Measurements from ENCODE around the gene PRAF2.

The PRAF2 gene

GRCh38 chrX:49073601-49074575 lies at the start of gene PRAF2:
Gene PRAF2 (minus strand): TSS chrX:49074002. CDS start chrX:49073987, 15 bp downstream.
- DNase-seq: peak; percentile 49 to 92 (median 86)

- DNase-seq: no peak
Observed at GRCh38 chrX:49122499-49122898, 48.7 kb upstream of the PRAF2 start.

- no peak for DNase-seq
Observed at GRCh38 chrX:49120091-49120490, 46.3 kb upstream of the PRAF2 start.

GRCh38 chrX:49117581-49117980 lies 43.8 kb upstream of the PRAF2 start:
- no peak for DNase-seq

DNA sequence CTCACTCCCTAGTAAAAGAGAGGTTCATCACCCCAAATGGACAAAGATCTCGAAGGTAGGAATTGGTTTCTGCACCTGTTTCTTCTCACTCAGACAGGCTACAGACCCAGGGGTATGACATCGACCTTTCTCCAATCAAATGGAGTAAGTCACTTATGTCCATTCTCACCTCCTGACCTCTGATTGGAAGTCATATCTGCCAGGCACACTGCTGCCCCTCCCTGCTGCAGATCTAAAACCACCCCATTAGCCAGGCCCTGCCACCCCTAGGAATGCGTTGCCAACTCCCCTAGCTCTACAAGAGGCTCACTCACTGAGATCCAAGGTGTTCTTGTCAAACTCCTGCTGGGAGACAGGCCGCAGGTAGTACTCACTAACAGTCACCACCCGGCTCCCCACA lies 42.9 kb upstream of the PRAF2 start:
- no peak for DNase-seq

DNA sequence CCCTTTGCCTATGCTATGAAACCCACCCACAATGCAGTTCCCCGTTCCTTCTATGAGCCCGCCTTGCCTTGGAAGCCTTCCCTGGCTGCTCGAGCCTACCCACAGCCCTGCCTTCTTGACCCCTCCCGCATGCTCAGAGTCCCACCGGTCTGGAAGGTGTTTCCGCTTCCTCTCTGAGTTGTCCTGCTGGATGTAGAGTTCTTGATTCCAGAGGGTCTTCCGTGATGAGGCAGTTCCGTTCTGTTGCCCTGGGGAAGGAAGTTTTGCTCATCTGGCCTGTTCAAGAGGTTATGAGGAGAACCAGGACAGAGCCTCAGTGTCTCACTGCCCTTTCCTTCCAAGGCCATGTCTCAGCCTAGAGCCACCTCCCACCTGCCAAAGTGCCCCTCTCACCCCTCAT lies 42.3 kb upstream of the PRAF2 start:
- DNase-seq: no peak

DNA sequence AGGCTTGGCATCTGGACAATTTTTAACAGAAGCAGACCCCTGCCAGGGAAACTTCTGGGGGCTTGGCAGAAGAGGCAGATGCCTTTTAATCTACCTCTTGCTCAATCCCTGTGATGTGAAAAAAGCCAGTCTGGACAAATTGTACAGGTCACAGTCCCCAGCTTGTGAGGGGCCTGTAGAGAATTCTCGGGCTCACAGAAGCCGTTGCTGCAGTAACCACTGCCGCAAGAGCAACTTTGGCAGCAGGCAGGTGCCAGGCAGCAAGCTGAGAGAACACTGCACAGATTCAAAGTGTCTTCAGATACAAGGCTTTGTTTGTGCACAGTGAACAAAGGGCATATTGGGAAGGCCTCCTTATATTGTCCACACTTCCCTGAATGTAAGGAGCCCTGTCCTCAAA lies 38.0 kb upstream of the PRAF2 start:
- DNase-seq: peak in 12 of 14 donors; percentile 4 to 70 (median 38)

DNA sequence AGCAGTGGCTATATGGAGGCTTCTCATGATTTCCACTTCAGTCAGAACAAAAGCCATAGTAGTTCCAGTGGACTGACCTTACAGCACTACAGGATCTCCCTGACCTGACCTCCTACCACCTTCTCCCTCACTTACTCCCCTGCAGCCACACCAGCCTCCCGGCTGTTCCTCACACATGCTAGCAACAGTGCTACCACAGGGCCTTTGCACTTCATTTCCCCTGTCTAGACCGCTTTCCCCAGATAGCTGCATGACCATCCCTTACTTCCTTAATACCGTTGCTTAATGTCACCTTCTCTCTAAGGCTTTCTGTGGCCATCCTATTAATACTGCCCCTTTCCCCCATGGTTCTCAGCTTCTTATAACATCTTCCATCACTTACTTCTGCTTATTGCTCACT lies 36.6 kb upstream of the PRAF2 start:
- DNase-seq: no peak

- DNase-seq: no peak
Observed at GRCh38 chrX:49108641-49109040, 34.8 kb upstream of the PRAF2 start.

GRCh38 chrX:49106930-49107329 lies 33.1 kb upstream of the PRAF2 start:
- peak in 9 of 14 donors; percentile 4 to 28 (median 12) for DNase-seq

- DNase-seq: no peak
Observed at GRCh38 chrX:49106296-49106695, 32.5 kb upstream of the PRAF2 start.

DNA sequence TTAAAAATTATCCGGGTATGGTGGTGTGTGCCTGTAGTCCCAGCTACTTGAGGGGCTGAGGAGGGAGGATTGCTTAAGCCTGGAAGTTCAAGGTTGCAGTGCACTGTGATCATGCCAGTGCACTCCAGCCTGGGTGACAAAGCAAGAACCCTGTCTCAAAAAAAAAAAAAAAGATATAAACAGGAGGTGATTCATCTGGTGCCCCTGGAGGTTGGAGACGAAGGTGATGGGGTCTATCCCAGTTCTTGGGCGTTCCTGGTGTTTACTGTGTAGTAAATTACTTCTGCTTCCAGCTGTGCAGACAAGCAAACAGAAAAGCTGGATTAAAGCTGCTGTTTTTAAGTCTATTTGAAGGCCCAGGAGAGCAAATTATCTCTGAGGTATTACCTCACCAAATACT lies 29.8 kb upstream of the PRAF2 start:
- no peak for DNase-seq

DNA sequence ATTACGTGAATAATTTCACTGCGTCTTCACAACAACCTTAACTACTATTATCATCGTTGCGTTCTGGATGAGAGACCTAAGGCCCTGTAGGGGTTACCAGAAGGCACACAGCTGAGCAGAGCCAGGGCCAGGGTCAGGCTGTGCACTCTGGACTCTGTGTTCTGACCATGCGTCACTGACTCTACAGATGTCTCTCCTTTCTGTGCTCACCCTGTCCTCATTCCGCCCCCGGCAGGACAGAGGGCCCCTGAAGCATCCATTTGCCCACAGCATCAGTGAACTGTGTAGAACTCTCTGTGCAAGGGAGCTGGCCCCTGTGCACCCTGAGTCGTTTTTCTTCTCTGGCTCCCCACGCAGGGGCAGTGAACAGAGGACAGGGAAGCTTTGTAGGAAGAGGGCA lies 28.4 kb upstream of the PRAF2 start:
- DNase-seq: no peak

GRCh38 chrX:49101629-49101984 lies 27.8 kb upstream of the PRAF2 start:
- no peak for DNase-seq

DNA sequence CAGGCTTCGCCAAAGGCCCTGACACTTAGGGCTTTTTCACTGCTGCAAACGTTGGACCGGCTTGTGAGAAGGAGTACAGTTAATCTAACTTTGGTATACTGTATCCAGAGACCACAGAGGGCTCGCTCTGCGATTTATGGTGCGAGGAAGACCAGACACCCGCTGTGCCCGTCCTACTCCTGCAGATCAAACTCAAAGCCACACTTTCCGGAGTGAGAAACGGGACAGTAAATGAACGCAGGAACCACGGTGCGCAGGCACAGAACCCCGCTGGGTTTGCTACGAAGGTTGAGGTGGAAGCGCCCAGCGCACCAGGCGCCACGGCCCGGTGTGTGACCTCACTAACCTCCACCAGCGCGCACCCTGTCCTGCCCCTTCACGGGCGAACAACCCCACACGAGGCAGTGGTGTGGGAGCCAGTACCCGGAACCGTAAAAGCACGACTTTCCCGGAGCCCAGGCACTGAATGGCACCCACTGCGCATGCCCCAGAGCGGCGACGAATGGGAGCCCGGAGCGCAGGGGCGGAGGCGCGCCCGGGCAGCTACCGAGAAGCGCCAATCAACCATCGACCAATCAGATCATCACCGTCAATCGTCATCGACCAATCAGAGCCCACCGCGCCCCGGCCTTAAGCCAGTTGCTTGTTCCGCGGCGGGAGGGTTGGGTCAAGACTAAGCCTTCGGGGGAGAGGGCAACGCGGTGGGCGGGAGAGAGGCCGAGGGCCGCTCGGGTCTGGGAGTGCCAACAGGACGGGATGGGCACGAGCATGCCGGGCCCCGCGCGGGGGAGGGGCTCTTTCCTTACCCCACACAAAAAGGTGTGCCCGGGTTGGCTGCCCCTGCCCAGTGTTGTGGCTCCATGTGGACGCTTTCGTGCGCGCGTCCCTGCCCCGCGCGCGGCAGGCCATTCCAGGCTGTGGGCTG lies 27.2 kb upstream of the PRAF2 start:
- peak; percentile 42 to 91 (median 84) for DNase-seq

DNA sequence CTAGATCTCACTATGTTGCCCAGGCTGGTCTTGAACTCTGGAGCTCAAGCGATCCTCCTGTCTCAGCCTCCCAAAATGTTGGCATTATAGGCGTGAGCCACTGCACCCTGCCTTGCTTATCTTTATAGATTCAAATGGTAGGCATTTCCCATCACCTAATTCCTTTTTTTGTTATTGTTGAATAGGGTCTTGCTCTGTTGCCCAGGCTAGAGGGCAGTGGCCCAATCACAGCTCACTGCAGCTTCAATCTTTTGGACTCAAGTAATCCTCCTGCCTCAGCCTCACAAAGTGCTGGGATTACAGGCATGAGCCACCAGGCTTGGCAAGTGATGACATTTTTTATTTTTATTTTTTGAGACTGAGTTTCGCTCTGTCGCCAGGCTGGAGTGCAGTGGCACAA lies 22.6 kb upstream of the PRAF2 start:
- no peak for DNase-seq

GRCh38 chrX:49089553-49089952 lies 15.8 kb upstream of the PRAF2 start:
- DNase-seq: no peak

DNA sequence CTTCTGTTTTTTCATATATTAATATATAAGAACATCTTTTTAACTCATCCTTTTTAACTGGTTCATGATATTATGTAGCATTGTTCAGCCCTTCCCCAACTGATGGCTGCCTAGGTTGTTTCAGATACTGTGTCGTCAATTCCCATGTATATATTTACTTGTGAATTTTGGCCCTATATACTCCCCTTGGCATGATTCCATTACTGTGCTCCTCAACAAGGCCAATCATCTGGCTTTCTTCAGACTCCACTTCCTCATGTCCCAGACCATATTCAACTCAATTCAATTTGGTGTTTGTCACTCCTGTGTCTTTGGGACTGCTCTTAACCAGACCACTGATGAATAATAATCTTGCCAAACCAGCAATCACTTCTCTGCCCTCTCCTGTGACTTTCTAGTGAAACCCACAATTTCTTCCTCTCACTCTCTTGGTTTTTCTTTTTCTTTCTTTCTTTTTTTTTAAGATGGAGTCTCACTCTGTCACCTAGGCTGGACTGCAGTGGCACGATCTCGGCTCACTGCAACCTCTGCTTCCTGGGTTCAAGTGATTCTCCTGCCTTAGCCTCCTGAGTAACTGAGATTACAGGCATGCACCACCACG lies 8.6 kb upstream of the PRAF2 start:
- no peak for DNase-seq

GRCh38 chrX:49079489-49080428 lies 6.0 kb upstream of the PRAF2 start, which contains the start of gene WDR45:
Gene WDR45 (minus strand): TSS chrX:49079887. CDS start chrX:49078095, 1,792 bp downstream.
- DNase-seq: peak in 13 of 14 donors; percentile 15 to 79 (median 65)

DNA sequence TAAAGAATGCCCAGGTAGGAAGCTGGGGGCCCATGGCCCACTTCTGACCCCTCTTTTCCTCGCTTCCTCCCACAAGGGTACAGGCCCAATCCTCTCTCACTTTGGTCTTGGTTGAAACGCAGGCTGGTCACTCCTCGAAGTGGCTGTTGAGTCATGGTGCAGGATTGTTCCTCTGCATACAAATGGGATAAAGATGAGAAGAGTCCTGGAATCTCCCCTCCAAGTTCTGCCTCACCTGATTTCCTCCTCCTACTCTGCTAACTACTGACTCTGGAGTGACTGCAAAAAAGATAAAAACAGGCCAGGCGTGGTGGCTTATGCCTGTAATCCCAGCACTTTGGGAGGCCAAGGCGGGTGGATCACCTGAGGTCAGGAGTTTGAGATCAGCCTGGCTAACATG lies 4.1 kb upstream of the PRAF2 start:
- no peak for DNase-seq

DNA sequence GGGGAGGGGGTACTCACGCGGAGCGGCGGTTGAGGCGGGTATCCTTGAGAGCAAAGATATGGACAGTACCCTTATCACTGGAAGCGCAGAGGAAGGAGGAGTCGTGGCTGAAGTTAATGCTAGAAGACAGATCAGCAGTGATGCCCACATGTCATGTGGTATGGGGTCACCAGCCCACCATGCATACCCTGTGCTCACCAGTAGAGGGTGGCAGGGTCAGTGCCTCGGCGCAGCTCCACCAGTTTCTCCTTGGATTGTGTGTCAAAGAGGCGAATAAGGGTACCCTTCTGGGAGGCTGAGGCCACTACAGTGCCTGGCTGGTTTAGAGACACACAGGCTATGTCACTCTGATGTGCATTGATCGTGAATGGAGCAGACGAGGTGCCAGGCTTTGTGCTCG lies 1.5 kb upstream of the PRAF2 start:
- DNase-seq: no peak

DNA sequence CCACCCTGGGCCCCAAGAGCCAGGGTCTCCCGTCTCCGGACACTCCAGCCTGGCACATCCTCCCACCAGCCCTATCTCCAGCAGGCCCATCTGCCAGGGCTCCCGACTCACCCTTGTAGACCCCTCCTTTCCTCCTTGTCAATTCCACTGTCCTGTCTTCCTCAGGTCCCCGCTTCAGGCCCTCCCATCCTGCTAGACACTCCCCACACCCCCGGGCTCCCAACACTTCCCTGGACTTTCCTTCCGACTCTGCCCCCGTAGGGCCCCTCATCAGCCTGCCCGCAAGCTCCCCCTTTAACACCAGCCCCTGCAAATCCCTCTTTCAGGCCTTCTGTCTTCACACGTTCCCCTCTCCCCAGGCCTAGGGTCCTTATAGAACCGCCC lies 1.1 kb downstream of the PRAF2 start:
- DNase-seq: no peak
